Adipocyte (in vitro differentiated cells): ENCODE results near the gene BMP8A.
"Not testable (repeated sequence)": the region's sequence is repeated elsewhere in the genome, so short reads cannot be mapped to it uniquely, and the experiment has no call there.

Source experiments
- DNase-seq: peaks from one replicate; pipeline ENCODE4 v3.0.0-alpha.2; 2015; ENCODE audit warnings: low read depth
- H3K27me3 ChIP-seq: replicated peaks from 2 replicates; pipeline ENCODE4 v1.7.0; 2013; ENCODE audit warnings: mild to moderate bottlenecking, low read length, moderate library complexity; ENCODE audit not compliant: control insufficient read depth, insufficient read depth
- H3K36me3 ChIP-seq: 2 replicates; pipeline ENCODE4 v1.7.0; 2013; ENCODE audit warnings: low read length, mild to moderate bottlenecking, moderate library complexity; ENCODE audit not compliant: control insufficient read depth, insufficient read depth, severe bottlenecking
- H3K4me1 ChIP-seq: 2 replicates; pipeline ENCODE4 v1.7.0; 2013; ENCODE audit warnings: mild to moderate bottlenecking, low read length, moderate library complexity; ENCODE audit not compliant: control insufficient read depth, insufficient read depth
- H3K4me3 ChIP-seq: 2 replicates; pipeline ENCODE4 v1.7.0; 2013; ENCODE audit warnings: mild to moderate bottlenecking, low read length, moderate library complexity
- H3K9ac ChIP-seq: 2 replicates; pipeline ENCODE4 v1.7.0; 2013; ENCODE audit warnings: mild to moderate bottlenecking, low read length, moderate library complexity
- H3K9me3 ChIP-seq: 2 replicates; pipeline ENCODE4 v1.7.0; 2013; ENCODE audit warnings: mild to moderate bottlenecking, low read length, moderate library complexity; ENCODE audit not compliant: control insufficient read depth

Gene BMP8A

GRCh38 chr1:39466413-39467107 lies 24.9 kb upstream of the BMP8A start:
- no peak for DNase-seq
- Histone ChIP-seq H3K4me3 (no peak overlapping the region), H3K4me1 (peaks cover 11% of the 10 kb centered on the region), H3K9ac (peak overlapping the region; percentile 35), H3K36me3 (peaks cover 95% of the 10 kb centered on the region), H3K27me3 (no peaks in the 10 kb centered on the region), H3K9me3 (no peaks in the 10 kb centered on the region)

GRCh38 chr1:39467108-39467720 lies 24.2 kb upstream of the BMP8A start:
- H3K27me3 ChIP-seq, H3K4me1 ChIP-seq, H3K4me3 ChIP-seq, H3K9me3 ChIP-seq: not testable (repeated sequence)
- peaks cover 96% of the 10 kb centered on the region for H3K36me3 ChIP-seq
- DNase-seq = peak; percentile 50
- peak overlapping the region; percentile 35 for H3K9ac ChIP-seq

GRCh38 chr1:39469150-39469549 lies 22.3 kb upstream of the BMP8A start:
- DNase-seq = no peak
- Histone ChIP-seq H3K27me3 (no peaks in the 10 kb centered on the region), H3K36me3 (peaks cover 94% of the 10 kb centered on the region), H3K9ac (no peak overlapping the region), H3K9me3 (no peaks in the 10 kb centered on the region), H3K4me3 (no peak overlapping the region), H3K4me1 (peaks cover 3% of the 10 kb centered on the region)

- DNase-seq = no peak
- H3K4me1 ChIP-seq = peaks cover 3% of the 10 kb centered on the region
- H3K4me3 ChIP-seq = no peak overlapping the region
- no peaks in the 10 kb centered on the region for H3K9me3 ChIP-seq
- peaks cover 94% of the 10 kb centered on the region for H3K36me3 ChIP-seq
- no peaks in the 10 kb centered on the region for H3K27me3 ChIP-seq
- H3K9ac ChIP-seq = no peak overlapping the region
Measured at GRCh38 chr1:39470040-39470439, 21.4 kb upstream of the BMP8A start.

- DNase-seq = no peak
- Histone ChIP-seq H3K27me3 (no peaks in the 10 kb centered on the region), H3K9me3 (no peaks in the 10 kb centered on the region), H3K36me3 (peaks cover 78% of the 10 kb centered on the region), H3K4me1 (peaks cover 2% of the 10 kb centered on the region), H3K4me3 (no peak overlapping the region), H3K9ac (no peak overlapping the region)
Measured at GRCh38 chr1:39472826-39473225, 18.6 kb upstream of the BMP8A start.

- no peak overlapping the region for H3K9ac ChIP-seq
- H3K36me3 ChIP-seq = peaks cover 73% of the 10 kb centered on the region
- H3K27me3 ChIP-seq = no peaks in the 10 kb centered on the region
- H3K4me3 ChIP-seq = no peak overlapping the region
- no peaks in the 10 kb centered on the region for H3K9me3 ChIP-seq
- H3K4me1 ChIP-seq = peaks cover 5% of the 10 kb centered on the region
- no peak for DNase-seq
Measured at GRCh38 chr1:39473324-39473723, 18.1 kb upstream of the BMP8A start.

- no peaks in the 10 kb centered on the region for H3K27me3 ChIP-seq
- no peak overlapping the region for H3K4me3 ChIP-seq
- DNase-seq = no peak
- H3K9me3 ChIP-seq = no peaks in the 10 kb centered on the region
- H3K36me3 ChIP-seq = peaks cover 69% of the 10 kb centered on the region
- H3K4me1 ChIP-seq = peaks cover 12% of the 10 kb centered on the region
- no peak overlapping the region for H3K9ac ChIP-seq
Measured at GRCh38 chr1:39474810-39475209, 16.6 kb upstream of the BMP8A start.

GRCh38 chr1:39475551-39475950 lies 15.9 kb upstream of the BMP8A start:
- Histone ChIP-seq H3K36me3 (peaks cover 69% of the 10 kb centered on the region), H3K4me1 (peaks cover 12% of the 10 kb centered on the region)

GRCh38 chr1:39478126-39478915 lies 13.1 kb upstream of the BMP8A start:
- no peak overlapping the region for H3K4me3 ChIP-seq
- H3K36me3 ChIP-seq = peaks cover 66% of the 10 kb centered on the region

More at GRCh38 chr1:39475551-39475950, 15.9 kb upstream of the BMP8A start:
- H3K9me3 ChIP-seq, H3K4me3 ChIP-seq, H3K9ac ChIP-seq, H3K27me3 ChIP-seq, DNase-seq: not testable (repeated sequence)

GRCh38 chr1:39481289-39481688 lies 10.1 kb upstream of the BMP8A start:
- H3K4me1 ChIP-seq = peaks cover 12% of the 10 kb centered on the region
- DNase-seq = no peak
- no peak overlapping the region for H3K9ac ChIP-seq
- no peaks in the 10 kb centered on the region for H3K27me3 ChIP-seq
- peaks cover 73% of the 10 kb centered on the region for H3K36me3 ChIP-seq
- no peak overlapping the region for H3K4me3 ChIP-seq
- no peaks in the 10 kb centered on the region for H3K9me3 ChIP-seq

More at GRCh38 chr1:39478126-39478915, 13.1 kb upstream of the BMP8A start:
- H3K9me3 ChIP-seq = no peaks in the 10 kb centered on the region
- DNase-seq = peak; percentile 11
- peaks cover 12% of the 10 kb centered on the region for H3K4me1 ChIP-seq
- H3K27me3 ChIP-seq = no peaks in the 10 kb centered on the region
- H3K9ac ChIP-seq = no peak overlapping the region

- peaks cover 87% of the 10 kb centered on the region for H3K36me3 ChIP-seq
- no peak for DNase-seq
- peaks cover 8% of the 10 kb centered on the region for H3K4me1 ChIP-seq
- no peak overlapping the region for H3K9ac ChIP-seq
- H3K9me3 ChIP-seq = no peaks in the 10 kb centered on the region
- no peak overlapping the region for H3K4me3 ChIP-seq
- H3K27me3 ChIP-seq = no peaks in the 10 kb centered on the region
Measured at GRCh38 chr1:39483276-39483675, 8.2 kb upstream of the BMP8A start.
